K562 (cell line): ENCODE measurements around the gene UBE2G2. TPM values are rescaled to one million over a fixed set of nuclear protein-coding genes. Genes with fewer than 3 reads are reported as not detected.

Source experiments
- REST ChIP-seq, 2 experiments: fragments of 450-650 bp; formaldehyde crosslinking in 1 of 2; IDR thresholded peaks; 2 replicates each; pipeline versions ENCODE4 v1.4.0 to v1.6.1; 2014 to 2020; ENCODE audit warnings: mild to moderate bottlenecking in 2 of 2, borderline replicate concordance in 1 of 2, low read depth in 1 of 2
- polyA plus RNA-seq, 8 experiments: library from polyadenylated mRNA; depleted of rRNA in 4 of 8; stranded (reverse) in 5 of 8; unstranded in 3 of 8; fragments of >200 nt; fragmentation: Nextera tagmentation in 2 of 8; fragmentation: Illumina TruSeq in 1 of 8; extraction: Ambion mirVana in 2 of 8; extraction: Trizol in 1 of 8; gene quantifications; 2 replicates each; pipeline versions ENCODE4 v1.2.1 to v1.2.3, GENCODE V29; 2011 to 2014; ENCODE audit warnings: inconsistent platforms in 1 of 8, missing spikeins in 1 of 8
- total RNA-seq, 7 experiments: library from RNA; depleted of rRNA in 6 of 7; stranded (reverse); fragments of >200 nt in 6 of 7; fragmentation: Illumina TruSeq in 2 of 7; extraction: Trizol in 2 of 7; gene quantifications; 2 replicates each; pipeline versions ENCODE4 v1.2.1 to v1.2.3, GENCODE V29; 2011 to 2021; ENCODE audit warnings: low replicate concordance in 1 of 7

Gene UBE2G2
- total and polyA plus RNA-seq, 9 of the 15 experiments (the other 6 are each of a cell fraction or from before 2014, with no cell fraction given) = 47.5 to 225 (median 140) TPM

DNA sequence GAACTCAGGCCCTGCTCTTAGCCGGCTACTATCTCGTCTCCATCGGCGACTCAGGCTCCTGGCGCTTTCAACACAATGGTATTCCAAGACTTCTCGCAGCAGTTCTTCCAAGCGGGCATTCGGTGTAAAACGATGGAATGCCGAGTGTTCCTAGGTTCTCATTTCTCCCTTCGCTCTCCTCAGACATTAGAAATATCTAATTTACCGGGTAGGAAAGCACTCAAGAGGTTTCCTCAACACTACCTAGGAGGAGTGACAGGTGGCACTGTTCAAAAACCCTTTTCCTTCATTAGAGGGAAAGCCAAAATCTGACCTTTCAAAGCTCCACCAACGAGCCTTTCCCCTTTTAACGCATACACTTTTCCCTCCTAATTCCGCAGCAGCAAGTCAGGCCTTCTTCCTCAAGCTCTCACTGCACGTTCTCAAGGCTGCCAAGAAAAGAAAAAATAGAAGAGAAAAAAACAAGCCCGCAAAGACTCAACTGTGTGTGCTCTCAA, 601 bp downstream of the UBE2G2 start (continued):
- peak; percentile 58; the same call in 1 of the 2 replicates for TF ChIP-seq REST (IDR thresholded peaks at IDR 0.05; ENCODE audit: borderline replicate concordance)
- no peak for TF ChIP-seq REST (CRISPR knock-in tag; IDR thresholded peaks at IDR 0.05; ENCODE audit: low read depth)
